ENCODE data around the gene FBXO28.

The FBXO28 gene

GRCh38 chr1:224085421-224086108 lies 28.3 kb upstream of the FBXO28 start:
- Mint-ChIP-seq H3K4me1 (no peaks in the 10 kb centered on the region), H3K9me3 (no peaks in the 10 kb centered on the region), H3K27me3 (peaks cover 27% of the 10 kb centered on the region), H3K36me3 (no peaks in the 10 kb centered on the region), H3K27ac (no peak overlapping the region), H3K4me3 (no peak overlapping the region)
- no peak for ATAC-seq

- Mint-ChIP-seq H3K4me3 (no peak overlapping the region), H3K27ac (no peak overlapping the region), H3K4me1 (no peaks in the 10 kb centered on the region), H3K27me3 (peaks cover 36% of the 10 kb centered on the region), H3K36me3 (no peaks in the 10 kb centered on the region), H3K9me3 (no peaks in the 10 kb centered on the region)
- no peak for ATAC-seq
Observed at GRCh38 chr1:224087286-224087794, 26.6 kb upstream of the FBXO28 start.

DNA sequence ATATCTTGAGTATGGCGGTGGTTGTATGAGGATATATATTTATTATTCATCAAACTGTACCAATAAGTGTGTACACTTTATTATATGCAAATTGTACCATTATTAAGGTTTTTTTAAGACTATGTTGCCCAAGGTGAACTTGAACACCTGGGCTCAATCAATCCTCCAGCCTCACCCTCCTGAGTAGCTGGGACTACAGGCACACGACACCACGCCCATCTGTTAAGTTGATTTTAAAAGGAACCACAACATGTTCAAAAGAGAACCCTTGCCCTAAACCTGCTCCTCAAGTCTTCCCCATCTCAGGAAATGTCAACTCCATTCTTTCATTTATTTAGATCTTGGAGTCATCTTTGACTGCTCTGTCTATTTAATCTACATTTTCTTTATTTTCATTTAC lies 24.3 kb upstream of the FBXO28 start:
- H3K4me3 Mint-ChIP-seq = no peak overlapping the region
- ATAC-seq = no peak
- no peak overlapping the region for H3K27ac Mint-ChIP-seq
- no peaks in the 10 kb centered on the region for H3K9me3 Mint-ChIP-seq
- no peaks in the 10 kb centered on the region for H3K4me1 Mint-ChIP-seq
- H3K36me3 Mint-ChIP-seq = no peaks in the 10 kb centered on the region
- H3K27me3 Mint-ChIP-seq = peaks cover 36% of the 10 kb centered on the region

DNA sequence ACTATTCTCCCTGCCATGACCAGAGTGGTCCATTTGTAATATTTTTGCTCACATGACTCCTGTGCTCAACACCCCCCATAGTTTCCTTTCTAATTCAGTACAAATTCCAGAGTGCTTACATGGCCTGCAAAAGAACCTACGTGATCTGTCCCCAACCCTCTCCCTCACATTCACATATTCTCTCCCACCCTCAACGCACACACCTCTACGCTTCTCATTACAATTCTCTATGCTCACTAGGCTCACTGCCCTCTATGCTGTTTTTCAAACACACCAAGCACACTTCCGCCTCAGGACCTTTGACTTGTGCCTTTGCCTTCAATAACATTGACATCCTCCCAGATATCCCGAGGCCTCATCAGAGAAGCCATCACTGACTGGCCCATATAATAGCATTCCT lies 23.8 kb upstream of the FBXO28 start:
- H3K4me1 Mint-ChIP-seq = no peaks in the 10 kb centered on the region
- H3K27me3 Mint-ChIP-seq = peaks cover 36% of the 10 kb centered on the region
- H3K4me3 Mint-ChIP-seq = no peak overlapping the region
- no peak for ATAC-seq
- H3K27ac Mint-ChIP-seq = no peak overlapping the region
- no peaks in the 10 kb centered on the region for H3K9me3 Mint-ChIP-seq
- H3K36me3 Mint-ChIP-seq = no peaks in the 10 kb centered on the region

GRCh38 chr1:224092111-224092510 lies 21.8 kb upstream of the FBXO28 start:
- peaks cover 42% of the 10 kb centered on the region for H3K27me3 Mint-ChIP-seq
- no peaks in the 10 kb centered on the region for H3K4me1 Mint-ChIP-seq
- no peak overlapping the region for H3K27ac Mint-ChIP-seq
- H3K36me3 Mint-ChIP-seq = no peaks in the 10 kb centered on the region
- H3K9me3 Mint-ChIP-seq = no peaks in the 10 kb centered on the region
- no peak for ATAC-seq
- H3K4me3 Mint-ChIP-seq = no peak overlapping the region

- no peak for ATAC-seq
- H3K27me3 Mint-ChIP-seq = peaks cover 41% of the 10 kb centered on the region
- no peak overlapping the region for H3K27ac Mint-ChIP-seq
- no peaks in the 10 kb centered on the region for H3K9me3 Mint-ChIP-seq
- H3K36me3 Mint-ChIP-seq = no peaks in the 10 kb centered on the region
- no peaks in the 10 kb centered on the region for H3K4me1 Mint-ChIP-seq
- H3K4me3 Mint-ChIP-seq = no peak overlapping the region
Observed at GRCh38 chr1:224092601-224093000, 21.3 kb upstream of the FBXO28 start.

GRCh38 chr1:224095339-224095738 lies 18.6 kb upstream of the FBXO28 start:
- no peak for ATAC-seq

DNA sequence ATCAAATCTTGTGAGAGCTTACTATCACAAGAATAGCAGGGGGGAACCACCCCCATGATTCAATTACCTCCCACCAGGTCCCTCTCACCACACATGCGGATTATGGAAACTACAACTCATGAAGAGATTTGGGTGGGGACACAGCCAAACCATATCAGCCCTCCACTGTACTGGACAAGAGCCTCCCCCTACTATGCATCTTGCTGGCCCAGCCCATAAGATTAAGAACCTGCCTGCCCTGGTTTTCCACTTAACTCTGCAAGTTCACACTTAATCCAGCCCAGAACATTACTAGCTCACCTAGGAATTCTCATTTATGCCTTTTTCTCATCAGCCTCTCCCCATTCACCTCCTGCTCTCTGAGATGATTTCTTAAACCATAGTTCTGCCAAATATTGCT lies 18.0 kb upstream of the FBXO28 start:
- Mint-ChIP-seq H3K36me3 (no peaks in the 10 kb centered on the region), H3K4me1 (no peaks in the 10 kb centered on the region), H3K4me3 (no peak overlapping the region), H3K27ac (no peak overlapping the region), H3K27me3 (peaks cover 34% of the 10 kb centered on the region), H3K9me3 (no peaks in the 10 kb centered on the region)
- no peak for ATAC-seq

More at GRCh38 chr1:224095339-224095738, 18.6 kb upstream of the FBXO28 start:
- H3K9me3 Mint-ChIP-seq = no peaks in the 10 kb centered on the region
- H3K27ac Mint-ChIP-seq = no peak overlapping the region
- no peaks in the 10 kb centered on the region for H3K36me3 Mint-ChIP-seq
- H3K27me3 Mint-ChIP-seq = peaks cover 39% of the 10 kb centered on the region
- H3K4me3 Mint-ChIP-seq = no peak overlapping the region
- H3K4me1 Mint-ChIP-seq = no peaks in the 10 kb centered on the region

DNA sequence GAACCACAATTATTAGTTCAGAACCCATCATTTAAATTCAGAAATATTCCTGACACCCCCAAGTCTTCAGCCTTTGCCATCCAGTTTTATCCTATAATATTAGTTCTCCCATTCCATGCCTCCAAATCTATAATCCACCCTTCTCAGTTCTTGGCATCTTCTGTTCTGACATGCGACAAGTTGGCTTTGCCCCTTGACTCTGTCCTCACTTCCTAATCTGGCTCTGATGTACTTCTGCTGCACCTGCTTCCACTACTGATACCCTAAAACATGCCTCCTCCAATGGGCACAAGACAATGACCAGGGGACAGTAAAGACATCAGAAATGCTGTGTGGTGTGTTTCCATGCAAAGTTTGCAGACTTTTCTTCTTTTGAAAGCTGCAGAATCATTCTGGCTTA lies 17.1 kb upstream of the FBXO28 start:
- Mint-ChIP-seq H3K36me3 (no peaks in the 10 kb centered on the region), H3K4me1 (no peaks in the 10 kb centered on the region), H3K9me3 (no peaks in the 10 kb centered on the region), H3K27ac (no peak overlapping the region), H3K27me3 (peaks cover 27% of the 10 kb centered on the region), H3K4me3 (no peak overlapping the region)
- ATAC-seq = no peak

GRCh38 chr1:224098007-224098406 lies 15.9 kb upstream of the FBXO28 start:
- H3K4me3 Mint-ChIP-seq = no peak overlapping the region
- peaks cover 27% of the 10 kb centered on the region for H3K27me3 Mint-ChIP-seq
- no peaks in the 10 kb centered on the region for H3K9me3 Mint-ChIP-seq
- ATAC-seq = no peak
- no peak overlapping the region for H3K27ac Mint-ChIP-seq
- H3K4me1 Mint-ChIP-seq = no peaks in the 10 kb centered on the region
- H3K36me3 Mint-ChIP-seq = no peaks in the 10 kb centered on the region

DNA sequence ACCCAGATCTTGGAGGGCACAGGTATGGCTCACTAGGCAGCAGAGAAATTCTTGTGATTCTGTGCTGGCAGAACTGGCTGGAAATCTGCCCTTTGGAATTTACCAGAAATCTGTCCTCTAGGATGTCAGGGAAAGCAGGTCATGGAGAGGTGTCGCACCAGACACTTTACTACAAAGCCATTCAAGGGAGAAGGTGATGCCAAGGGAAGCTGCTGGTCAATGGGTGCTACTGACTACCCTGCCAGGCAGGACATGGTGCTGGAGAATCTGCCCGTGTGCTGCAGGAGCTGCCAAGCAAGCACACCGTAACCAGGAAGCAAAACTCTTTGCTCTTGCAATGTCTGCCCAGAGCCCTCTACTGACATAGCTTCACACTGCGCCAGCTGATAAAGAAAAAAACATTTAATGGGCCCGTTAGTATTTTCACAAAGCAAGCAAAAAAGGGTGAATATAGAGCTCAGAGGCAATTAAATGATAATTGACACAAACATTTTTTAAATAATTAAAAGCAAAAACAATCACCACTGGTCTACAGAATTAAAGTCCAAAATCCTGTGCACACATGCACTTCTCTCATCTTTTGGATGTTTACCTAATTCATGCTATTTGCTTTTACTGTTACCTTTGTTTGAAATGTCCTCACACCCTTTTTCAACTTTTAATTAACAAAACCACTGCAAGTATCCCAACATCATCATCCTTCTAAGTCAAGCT lies 7.2 kb upstream of the FBXO28 start:
- H3K36me3 Mint-ChIP-seq = no peaks in the 10 kb centered on the region
- no peaks in the 10 kb centered on the region for H3K9me3 Mint-ChIP-seq
- ATAC-seq = peak; percentile 74
- no peaks in the 10 kb centered on the region for H3K27me3 Mint-ChIP-seq
- H3K4me3 Mint-ChIP-seq = no peak overlapping the region
- H3K4me1 Mint-ChIP-seq = peaks cover 15% of the 10 kb centered on the region
- H3K27ac Mint-ChIP-seq = peak overlapping the region; percentile 45

GRCh38 chr1:224107282-224107625 lies 6.7 kb upstream of the FBXO28 start:
- peaks cover 15% of the 10 kb centered on the region for H3K4me1 Mint-ChIP-seq
- H3K27ac Mint-ChIP-seq = no peak overlapping the region
- H3K36me3 Mint-ChIP-seq = no peaks in the 10 kb centered on the region
- H3K4me3 Mint-ChIP-seq = no peak overlapping the region
- no peaks in the 10 kb centered on the region for H3K27me3 Mint-ChIP-seq
- no peaks in the 10 kb centered on the region for H3K9me3 Mint-ChIP-seq
- ATAC-seq = no peak

- ATAC-seq = no peak
- H3K4me1 Mint-ChIP-seq = peaks cover 22% of the 10 kb centered on the region
- no peaks in the 10 kb centered on the region for H3K9me3 Mint-ChIP-seq
- no peak overlapping the region for H3K4me3 Mint-ChIP-seq
- no peak overlapping the region for H3K27ac Mint-ChIP-seq
- no peaks in the 10 kb centered on the region for H3K27me3 Mint-ChIP-seq
- H3K36me3 Mint-ChIP-seq = no peaks in the 10 kb centered on the region
Observed at GRCh38 chr1:224108991-224109390, 4.9 kb upstream of the FBXO28 start.

- ATAC-seq = no peak
- no peaks in the 10 kb centered on the region for H3K36me3 Mint-ChIP-seq
- no peaks in the 10 kb centered on the region for H3K27me3 Mint-ChIP-seq
- H3K9me3 Mint-ChIP-seq = no peaks in the 10 kb centered on the region
- H3K4me1 Mint-ChIP-seq = peaks cover 25% of the 10 kb centered on the region
- no peak overlapping the region for H3K27ac Mint-ChIP-seq
- H3K4me3 Mint-ChIP-seq = no peak overlapping the region
Observed at GRCh38 chr1:224109981-224110380, 3.9 kb upstream of the FBXO28 start.

GRCh38 chr1:224113005-224113404 lies 906 bp upstream of the FBXO28 start:
- Mint-ChIP-seq H3K4me3 (no peak overlapping the region), H3K4me1 (peaks cover 19% of the 10 kb centered on the region)

GRCh38 chr1:224113545-224113917 lies 380 bp upstream of the FBXO28 start:
- no peak for ATAC-seq
- Mint-ChIP-seq H3K36me3 (no peaks in the 10 kb centered on the region), H3K9me3 (no peaks in the 10 kb centered on the region), H3K27me3 (no peaks in the 10 kb centered on the region), H3K4me1 (peaks cover 19% of the 10 kb centered on the region), H3K4me3 (peak overlapping the region; percentile 84), H3K27ac (peak overlapping the region; percentile 87)

More at GRCh38 chr1:224113005-224113404, 906 bp upstream of the FBXO28 start:
- Mint-ChIP-seq H3K9me3 (no peaks in the 10 kb centered on the region), H3K27me3 (no peaks in the 10 kb centered on the region), H3K27ac (peak overlapping the region; percentile 87), H3K36me3 (no peaks in the 10 kb centered on the region)
- ATAC-seq = no peak
